GM11168 (cell line): ENCODE measurements around the gene SHISA7.

Experiments
- in situ Hi-C: fragments of 300-500 bp; cut with MboI; formaldehyde crosslinking; loops from one replicate; pipeline ENCODE4 v1.12.0; 2022; ENCODE audit warnings: low sequenced_read_pairs; ENCODE audit not compliant: unreplicated experiment

The SHISA7 gene

GRCh38 chr19:55392820-55393761, 50.0 kb downstream of the SHISA7 start:
- in situ Hi-C loops, result no loop called here

- in situ Hi-C loops, result no loop called here
These were observed 51.1 kb downstream of the SHISA7 start for GRCh38 chr19:55391702-55392615.

DNA sequence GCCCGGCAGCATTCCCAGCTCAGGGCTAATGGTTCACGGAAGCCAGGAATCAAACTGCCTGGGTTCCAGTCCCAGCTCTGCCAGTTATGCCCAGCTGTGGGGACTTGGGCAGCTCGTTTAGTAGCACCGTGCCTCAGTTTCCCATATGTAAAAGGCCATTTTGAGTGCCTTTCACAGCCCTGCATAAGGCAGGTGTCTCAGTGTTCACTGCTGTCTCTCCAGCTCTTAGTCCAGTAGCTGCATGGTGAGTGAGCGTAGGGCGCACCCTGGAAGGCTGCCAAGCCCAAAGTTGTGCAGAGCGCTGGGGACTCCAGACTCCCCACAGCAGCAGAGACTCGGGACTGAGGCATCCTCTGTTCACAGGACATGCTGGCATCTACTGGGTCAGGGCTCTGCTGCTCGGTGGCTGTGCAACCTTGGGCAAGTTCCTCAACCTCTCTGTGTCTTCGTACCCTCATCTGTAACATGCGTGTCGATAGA, 51.9 kb downstream of the SHISA7 start:
- in situ Hi-C loops, result no loop called here

- in situ Hi-C loops, result no loop called here
These were observed 52.6 kb downstream of the SHISA7 start for GRCh38 chr19:55390461-55390880.

GRCh38 chr19:55389386-55390317, 53.4 kb downstream of the SHISA7 start:
- in situ Hi-C loops, result no loop called here

GRCh38 chr19:55387736-55388497, 55.2 kb downstream of the SHISA7 start:
- in situ Hi-C loops, result no loop called here

DNA sequence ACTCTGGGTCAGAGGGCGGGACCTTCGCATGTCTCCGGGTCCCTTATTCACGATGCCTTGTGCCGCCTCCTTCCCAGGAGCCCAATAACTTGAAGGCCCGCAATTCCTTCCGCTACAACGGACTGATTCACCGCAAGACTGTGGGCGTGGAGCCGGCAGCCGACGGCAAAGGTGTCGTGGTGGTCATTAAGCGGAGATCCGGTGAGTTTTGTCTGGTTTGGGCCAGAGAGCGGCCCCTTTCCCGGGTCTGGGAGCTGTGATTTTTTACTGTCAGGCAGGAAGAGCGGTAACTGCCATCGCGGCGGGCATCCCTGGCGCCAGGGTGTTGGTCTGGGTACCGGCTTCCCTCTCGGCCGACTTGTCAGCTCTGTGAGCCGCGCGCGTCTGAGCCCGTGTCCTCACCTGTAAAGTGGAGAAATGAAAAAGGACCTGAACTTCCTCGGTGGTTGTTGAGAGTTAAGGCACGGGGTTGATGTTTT, 56.6 kb downstream of the SHISA7 start:
- in situ Hi-C loops, result no loop called here

DNA sequence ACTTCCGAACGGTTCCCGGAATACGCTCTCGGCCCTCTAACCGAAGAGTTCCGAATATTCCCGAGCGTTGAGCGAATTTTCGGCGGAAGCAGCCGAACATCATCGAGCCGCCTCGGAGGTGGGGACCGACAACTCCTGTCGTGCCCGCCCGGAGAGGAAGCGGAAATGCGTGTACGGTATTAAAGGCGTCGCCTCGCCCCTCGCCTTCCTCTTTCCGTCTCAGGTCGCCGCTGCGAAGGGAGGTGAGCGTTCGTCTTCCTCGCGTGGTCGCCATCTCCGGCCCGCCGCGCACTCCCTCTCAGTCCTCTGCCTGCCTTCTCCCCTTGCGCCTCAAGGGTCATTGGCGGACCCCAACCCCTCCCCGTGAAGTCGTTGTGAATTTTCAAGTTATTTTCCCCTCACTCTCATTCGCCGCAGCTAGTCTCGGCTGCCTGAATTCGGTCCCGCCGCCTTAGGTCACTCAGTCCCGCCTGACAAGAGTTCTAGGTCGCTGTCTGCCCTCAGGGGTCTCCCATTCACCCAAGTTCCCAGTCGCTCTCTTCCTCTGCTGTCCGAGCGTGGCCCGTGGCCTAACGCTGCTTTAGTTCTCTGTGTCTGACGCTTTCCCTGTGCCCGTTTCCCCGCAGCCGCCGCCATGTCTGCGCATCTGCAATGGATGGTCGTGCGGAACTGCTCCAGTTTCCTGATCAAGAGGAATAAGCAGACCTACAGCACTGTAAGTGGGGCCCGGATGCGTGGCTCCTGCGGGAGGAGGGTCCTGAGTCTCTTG, 57.2 kb downstream of the SHISA7 start, which contains the start of gene RPL28:
Gene RPL28 (plus strand): TSS at position 209 of the 769 bp plus-strand sequence. CDS start 426 bp downstream, at position 635.
- in situ Hi-C loops, result no loop called here

DNA sequence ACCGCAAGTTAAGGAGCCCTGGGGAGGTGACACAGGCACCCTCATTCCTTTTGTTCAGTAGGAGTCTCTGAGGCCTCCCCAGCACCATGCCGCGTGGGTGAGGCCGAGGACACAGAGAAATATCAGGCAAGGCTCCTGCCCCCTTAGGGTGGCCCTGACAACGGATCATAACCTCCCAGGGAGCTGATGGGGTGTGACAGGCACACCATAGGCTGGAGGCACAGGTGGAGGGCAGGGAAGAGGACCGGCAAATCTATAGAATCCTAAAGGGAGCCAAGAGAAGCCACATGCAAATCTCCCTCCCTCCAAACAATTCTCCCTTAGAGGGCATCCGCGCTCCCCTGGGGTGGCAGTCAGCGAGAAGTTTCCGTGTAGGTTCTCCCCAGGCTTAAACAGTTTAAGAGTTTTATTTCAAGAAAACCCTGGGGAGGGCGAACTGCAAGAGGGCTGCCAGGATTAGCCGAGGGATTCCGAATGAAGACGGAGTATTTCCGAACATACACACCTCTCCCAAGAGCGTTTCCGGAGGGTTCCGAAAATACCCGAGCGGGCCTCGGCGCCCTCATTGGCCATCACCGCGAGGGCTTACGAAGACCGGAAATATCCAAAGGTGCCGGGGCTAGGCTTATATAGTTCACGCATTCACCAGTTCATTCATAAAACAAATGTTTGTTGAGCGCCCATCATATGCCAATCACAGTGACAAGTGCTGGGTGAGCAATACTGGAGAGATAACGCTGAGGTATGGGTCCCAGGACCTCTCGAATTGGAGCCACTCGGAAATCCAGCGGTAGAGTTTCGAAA, 58.0 kb downstream of the SHISA7 start:
- in situ Hi-C loops, result no loop called here

- in situ Hi-C loops, result no loop called here
These were observed 58.8 kb downstream of the SHISA7 start, which contains the start of gene TMEM238 for GRCh38 chr19:55384131-55384919. TMEM238 (minus strand) TSS chr19:55384292; CDS start chr19:55384259, 33 bp downstream.

GRCh38 chr19:55383279-55384130, 59.6 kb downstream of the SHISA7 start:
- in situ Hi-C loops, result no loop called here

DNA sequence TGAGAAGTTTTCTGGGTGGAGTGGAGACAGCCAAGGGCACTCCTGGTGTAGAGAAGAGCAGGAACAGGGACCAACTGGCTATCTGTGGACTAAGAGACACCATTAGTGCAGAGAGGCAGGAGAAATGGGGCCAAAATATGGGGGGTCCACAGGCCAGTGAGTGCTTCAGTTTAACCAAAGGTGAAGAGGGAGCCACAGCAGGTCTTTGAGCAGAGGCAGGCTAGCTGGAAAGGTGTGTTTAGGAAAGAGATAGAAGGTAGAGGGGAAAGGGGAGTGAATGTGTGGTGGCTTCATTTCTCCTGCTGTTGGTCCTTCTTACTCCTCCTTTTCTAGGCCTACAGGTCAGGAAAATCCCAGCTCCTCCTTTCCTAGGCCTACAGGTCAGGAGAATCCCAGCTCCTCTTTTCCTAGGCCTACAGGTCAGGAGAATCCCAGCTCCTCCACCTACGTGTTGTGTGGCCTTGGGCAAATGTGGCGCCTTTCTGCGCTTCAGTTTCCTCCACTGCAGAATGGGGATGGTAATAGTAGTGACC, 60.5 kb downstream of the SHISA7 start:
- in situ Hi-C loops, result no loop called here

DNA sequence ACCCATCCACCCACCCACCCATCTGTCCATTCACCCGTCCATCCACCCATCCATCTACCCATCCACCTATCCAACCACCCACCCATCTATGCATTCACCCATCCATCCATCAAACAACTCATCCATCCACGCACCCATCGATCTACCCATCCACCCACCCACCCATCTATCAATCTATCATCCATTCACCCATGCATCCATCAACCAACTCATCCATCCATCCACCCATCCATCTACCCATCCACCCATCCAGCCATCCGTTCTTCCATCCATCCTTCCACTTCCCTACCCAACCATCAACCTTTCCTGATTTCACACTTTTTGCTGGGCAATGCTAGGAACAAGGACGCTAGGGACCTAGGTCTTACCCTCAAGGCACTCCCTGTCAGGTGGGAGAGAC, 61.1 kb downstream of the SHISA7 start:
- in situ Hi-C loops, result no loop called here

DNA sequence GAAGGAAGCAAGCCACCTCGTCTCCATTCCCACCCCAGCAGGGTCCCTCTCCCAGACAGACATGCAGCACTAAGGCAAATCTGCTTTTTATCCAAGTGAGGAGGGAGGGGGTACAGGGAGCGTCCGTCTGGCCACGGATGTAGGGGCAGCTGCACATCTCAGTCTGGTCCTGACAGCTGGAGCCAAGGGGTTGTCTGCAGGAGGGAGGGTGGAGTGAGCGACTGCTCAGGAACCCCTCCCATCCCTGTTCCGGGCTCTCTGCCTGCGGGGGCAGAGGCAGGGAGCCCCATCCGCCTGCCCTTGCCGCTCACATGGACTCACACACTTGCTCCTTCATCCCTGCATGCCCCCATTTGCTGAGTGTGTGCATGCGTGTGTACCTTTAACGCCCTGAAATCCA, 63.9 kb downstream of the SHISA7 start:
- in situ Hi-C loops, result loop anchor here (5.0 kb wide), 1 partner anchor 37 kb away; no protein-coding TSS in a partner anchor
